HEK293 (cell line): ENCODE measurements around the gene ZBTB21.

Experiments used
- REPIN1 ChIP-seq: fragments of 450-650 bp; formaldehyde crosslinking; IDR thresholded peaks from 2 replicates; pipeline ENCODE4 v1.5.1; 2017; ENCODE audit warnings: missing biosample characterization, missing genetic modification characterization, low read depth
- SP2 ChIP-seq: fragments of 450-650 bp; formaldehyde crosslinking; IDR thresholded peaks from 2 replicates; pipeline ENCODE4 v1.5.1; 2016; ENCODE audit warnings: missing biosample characterization, missing genetic modification characterization
- ZNF223 ChIP-seq: fragments of 450-650 bp; formaldehyde crosslinking; IDR thresholded peaks from 2 replicates; pipeline ENCODE4 v1.5.1; 2016; ENCODE audit warnings: missing biosample characterization, missing genetic modification characterization
- ZNF302 ChIP-seq: fragments of 450-650 bp; formaldehyde crosslinking; IDR thresholded peaks from 2 replicates; pipeline ENCODE4 v1.5.1; 2016; ENCODE audit warnings: missing biosample characterization, missing genetic modification characterization, low read depth
- ZNF416 ChIP-seq: fragments of 450-650 bp; formaldehyde crosslinking; IDR thresholded peaks from 2 replicates; pipeline ENCODE4 v1.5.1; 2016; ENCODE audit warnings: missing biosample characterization, missing genetic modification characterization
- ZNF670 ChIP-seq: fragments of 450-650 bp; formaldehyde crosslinking; IDR thresholded peaks from 2 replicates; pipeline ENCODE4 v1.5.1; 2016; ENCODE audit warnings: missing biosample characterization, missing genetic modification characterization, low read depth
- ZNF777 ChIP-seq: fragments of 450-650 bp; formaldehyde crosslinking; IDR thresholded peaks from 2 replicates; pipeline ENCODE4 v1.5.1; 2017; ENCODE audit warnings: missing biosample characterization, missing genetic modification characterization, borderline replicate concordance
- TF ChIP-seq, protein P1 (sequence below): sonication (generic); formaldehyde crosslinking; IDR thresholded peaks from 2 replicates; pipeline ENCODE4 v1.8.1; 2022; ENCODE audit warnings: mild to moderate bottlenecking, moderate library complexity, missing genetic modification reagents
- TF ChIP-seq, protein P2 (sequence below): fragments of 450-650 bp; formaldehyde crosslinking; IDR thresholded peaks from 2 replicates; pipeline ENCODE4 v1.5.1; 2016; ENCODE audit warnings: missing biosample characterization, missing genetic modification characterization
- TF ChIP-seq, protein P3 (sequence below): fragments of 450-650 bp; formaldehyde crosslinking; IDR thresholded peaks from 2 replicates; pipeline ENCODE4 v1.5.1; 2016; ENCODE audit warnings: missing biosample characterization, missing genetic modification characterization, borderline replicate concordance
- TF ChIP-seq, protein P4 (sequence below): fragments of 450-650 bp; formaldehyde crosslinking; IDR thresholded peaks from 2 replicates; pipeline ENCODE4 v1.5.1; 2017; ENCODE audit warnings: missing biosample characterization, missing genetic modification characterization

DNA sequence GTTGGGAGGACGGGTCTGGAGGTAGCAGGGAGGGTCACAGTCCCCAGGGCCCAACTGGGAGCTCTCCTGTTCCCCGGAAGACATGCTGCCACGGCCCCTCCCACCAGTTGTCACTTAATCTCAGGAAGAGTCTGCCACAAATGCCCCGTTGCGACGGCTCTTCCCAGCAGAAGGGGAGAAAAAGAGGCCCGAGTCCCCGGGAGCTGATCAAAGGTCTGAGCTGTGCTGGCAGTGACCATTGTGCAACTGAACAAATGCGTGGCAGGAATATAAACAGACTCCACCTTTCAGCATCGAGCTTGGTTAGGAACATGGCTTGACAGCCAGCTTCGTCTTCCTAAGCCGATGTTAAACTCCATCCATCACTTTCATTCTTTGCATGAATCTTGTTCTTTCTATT is 27.8 kb upstream of the ZBTB21 start:
- TF ChIP-seq ZNF223 (tag by site-specific recombination) = no peak
- TF ChIP-seq, protein P1, sequence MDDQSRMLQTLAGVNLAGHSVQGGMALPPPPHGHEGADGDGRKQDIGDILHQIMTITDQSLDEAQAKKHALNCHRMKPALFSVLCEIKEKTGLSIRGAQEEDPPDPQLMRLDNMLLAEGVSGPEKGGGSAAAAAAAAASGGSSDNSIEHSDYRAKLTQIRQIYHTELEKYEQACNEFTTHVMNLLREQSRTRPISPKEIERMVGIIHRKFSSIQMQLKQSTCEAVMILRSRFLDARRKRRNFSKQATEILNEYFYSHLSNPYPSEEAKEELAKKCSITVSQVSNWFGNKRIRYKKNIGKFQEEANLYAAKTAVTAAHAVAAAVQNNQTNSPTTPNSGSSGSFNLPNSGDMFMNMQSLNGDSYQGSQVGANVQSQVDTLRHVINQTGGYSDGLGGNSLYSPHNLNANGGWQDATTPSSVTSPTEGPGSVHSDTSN (CRISPR knock-in tag) = no peak
- TF ChIP-seq, protein P2, sequence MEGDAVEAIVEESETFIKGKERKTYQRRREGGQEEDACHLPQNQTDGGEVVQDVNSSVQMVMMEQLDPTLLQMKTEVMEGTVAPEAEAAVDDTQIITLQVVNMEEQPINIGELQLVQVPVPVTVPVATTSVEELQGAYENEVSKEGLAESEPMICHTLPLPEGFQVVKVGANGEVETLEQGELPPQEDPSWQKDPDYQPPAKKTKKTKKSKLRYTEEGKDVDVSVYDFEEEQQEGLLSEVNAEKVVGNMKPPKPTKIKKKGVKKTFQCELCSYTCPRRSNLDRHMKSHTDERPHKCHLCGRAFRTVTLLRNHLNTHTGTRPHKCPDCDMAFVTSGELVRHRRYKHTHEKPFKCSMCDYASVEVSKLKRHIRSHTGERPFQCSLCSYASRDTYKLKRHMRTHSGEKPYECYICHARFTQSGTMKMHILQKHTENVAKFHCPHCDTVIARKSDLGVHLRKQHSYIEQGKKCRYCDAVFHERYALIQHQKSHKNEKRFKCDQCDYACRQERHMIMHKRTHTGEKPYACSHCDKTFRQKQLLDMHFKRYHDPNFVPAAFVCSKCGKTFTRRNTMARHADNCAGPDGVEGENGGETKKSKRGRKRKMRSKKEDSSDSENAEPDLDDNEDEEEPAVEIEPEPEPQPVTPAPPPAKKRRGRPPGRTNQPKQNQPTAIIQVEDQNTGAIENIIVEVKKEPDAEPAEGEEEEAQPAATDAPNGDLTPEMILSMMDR = no peak
- TF ChIP-seq REPIN1 (tag by site-specific recombination) = no peak
- TF ChIP-seq ZNF416 (tag by site-specific recombination) = no peak
- TF ChIP-seq SP2 (tag by site-specific recombination) = no peak
- no peak for TF ChIP-seq ZNF302 (tag by site-specific recombination)
- TF ChIP-seq ZNF670 (tag by site-specific recombination) = no peak
- TF ChIP-seq, protein P3, sequence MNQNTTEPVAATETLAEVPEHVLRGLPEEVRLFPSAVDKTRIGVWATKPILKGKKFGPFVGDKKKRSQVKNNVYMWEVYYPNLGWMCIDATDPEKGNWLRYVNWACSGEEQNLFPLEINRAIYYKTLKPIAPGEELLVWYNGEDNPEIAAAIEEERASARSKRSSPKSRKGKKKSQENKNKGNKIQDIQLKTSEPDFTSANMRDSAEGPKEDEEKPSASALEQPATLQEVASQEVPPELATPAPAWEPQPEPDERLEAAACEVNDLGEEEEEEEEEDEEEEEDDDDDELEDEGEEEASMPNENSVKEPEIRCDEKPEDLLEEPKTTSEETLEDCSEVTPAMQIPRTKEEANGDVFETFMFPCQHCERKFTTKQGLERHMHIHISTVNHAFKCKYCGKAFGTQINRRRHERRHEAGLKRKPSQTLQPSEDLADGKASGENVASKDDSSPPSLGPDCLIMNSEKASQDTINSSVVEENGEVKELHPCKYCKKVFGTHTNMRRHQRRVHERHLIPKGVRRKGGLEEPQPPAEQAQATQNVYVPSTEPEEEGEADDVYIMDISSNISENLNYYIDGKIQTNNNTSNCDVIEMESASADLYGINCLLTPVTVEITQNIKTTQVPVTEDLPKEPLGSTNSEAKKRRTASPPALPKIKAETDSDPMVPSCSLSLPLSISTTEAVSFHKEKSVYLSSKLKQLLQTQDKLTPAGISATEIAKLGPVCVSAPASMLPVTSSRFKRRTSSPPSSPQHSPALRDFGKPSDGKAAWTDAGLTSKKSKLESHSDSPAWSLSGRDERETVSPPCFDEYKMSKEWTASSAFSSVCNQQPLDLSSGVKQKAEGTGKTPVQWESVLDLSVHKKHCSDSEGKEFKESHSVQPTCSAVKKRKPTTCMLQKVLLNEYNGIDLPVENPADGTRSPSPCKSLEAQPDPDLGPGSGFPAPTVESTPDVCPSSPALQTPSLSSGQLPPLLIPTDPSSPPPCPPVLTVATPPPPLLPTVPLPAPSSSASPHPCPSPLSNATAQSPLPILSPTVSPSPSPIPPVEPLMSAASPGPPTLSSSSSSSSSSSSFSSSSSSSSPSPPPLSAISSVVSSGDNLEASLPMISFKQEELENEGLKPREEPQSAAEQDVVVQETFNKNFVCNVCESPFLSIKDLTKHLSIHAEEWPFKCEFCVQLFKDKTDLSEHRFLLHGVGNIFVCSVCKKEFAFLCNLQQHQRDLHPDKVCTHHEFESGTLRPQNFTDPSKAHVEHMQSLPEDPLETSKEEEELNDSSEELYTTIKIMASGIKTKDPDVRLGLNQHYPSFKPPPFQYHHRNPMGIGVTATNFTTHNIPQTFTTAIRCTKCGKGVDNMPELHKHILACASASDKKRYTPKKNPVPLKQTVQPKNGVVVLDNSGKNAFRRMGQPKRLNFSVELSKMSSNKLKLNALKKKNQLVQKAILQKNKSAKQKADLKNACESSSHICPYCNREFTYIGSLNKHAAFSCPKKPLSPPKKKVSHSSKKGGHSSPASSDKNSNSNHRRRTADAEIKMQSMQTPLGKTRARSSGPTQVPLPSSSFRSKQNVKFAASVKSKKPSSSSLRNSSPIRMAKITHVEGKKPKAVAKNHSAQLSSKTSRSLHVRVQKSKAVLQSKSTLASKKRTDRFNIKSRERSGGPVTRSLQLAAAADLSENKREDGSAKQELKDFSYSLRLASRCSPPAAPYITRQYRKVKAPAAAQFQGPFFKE (tag by site-specific recombination) = no peak
- TF ChIP-seq, protein P4, sequence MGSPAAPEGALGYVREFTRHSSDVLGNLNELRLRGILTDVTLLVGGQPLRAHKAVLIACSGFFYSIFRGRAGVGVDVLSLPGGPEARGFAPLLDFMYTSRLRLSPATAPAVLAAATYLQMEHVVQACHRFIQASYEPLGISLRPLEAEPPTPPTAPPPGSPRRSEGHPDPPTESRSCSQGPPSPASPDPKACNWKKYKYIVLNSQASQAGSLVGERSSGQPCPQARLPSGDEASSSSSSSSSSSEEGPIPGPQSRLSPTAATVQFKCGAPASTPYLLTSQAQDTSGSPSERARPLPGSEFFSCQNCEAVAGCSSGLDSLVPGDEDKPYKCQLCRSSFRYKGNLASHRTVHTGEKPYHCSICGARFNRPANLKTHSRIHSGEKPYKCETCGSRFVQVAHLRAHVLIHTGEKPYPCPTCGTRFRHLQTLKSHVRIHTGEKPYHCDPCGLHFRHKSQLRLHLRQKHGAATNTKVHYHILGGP (tag by site-specific recombination) = no peak
- no peak for TF ChIP-seq ZNF777 (tag by site-specific recombination)
